ENCODE results near the gene MAK.
"Not testable (repeated sequence)": the region's sequence is repeated elsewhere in the genome, so short reads cannot be mapped to it uniquely, and the experiment has no call there.

MAK gene

DNA sequence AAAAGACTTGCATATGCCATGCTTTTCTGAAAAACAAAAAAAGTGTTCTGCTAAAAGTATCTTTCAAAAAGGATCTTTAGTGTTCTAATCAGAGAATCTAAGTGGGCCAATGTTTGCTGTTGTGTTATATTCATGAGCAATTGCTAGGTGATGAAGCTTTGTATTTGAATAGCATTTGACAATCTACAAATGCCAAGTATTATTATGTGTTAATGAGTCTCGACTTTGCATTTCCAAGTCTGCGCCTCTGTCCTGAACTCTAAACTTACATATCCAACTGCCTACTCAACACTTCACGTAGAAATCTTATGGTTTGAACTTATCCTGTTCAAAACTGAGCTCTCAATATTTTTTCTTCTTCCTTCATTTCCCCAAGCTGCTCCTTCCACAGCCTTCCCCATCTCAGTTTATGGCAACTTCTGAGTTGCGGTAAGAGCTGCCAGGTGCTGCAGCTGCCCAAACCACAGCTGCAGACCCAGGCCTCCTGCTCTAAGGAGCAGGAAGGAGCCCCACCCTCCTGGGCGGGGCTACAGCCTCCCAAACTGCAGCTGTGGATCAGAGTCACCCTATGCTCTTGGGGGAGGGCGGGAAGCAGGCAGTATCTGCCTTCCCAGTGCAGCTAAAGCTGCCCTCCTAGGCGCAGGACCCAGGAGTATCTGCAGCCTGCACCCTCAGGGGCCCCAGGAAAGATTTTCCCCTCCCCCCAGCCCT, 16.7 kb upstream of the MAK start:
- DNase-seq: no peak

DNA sequence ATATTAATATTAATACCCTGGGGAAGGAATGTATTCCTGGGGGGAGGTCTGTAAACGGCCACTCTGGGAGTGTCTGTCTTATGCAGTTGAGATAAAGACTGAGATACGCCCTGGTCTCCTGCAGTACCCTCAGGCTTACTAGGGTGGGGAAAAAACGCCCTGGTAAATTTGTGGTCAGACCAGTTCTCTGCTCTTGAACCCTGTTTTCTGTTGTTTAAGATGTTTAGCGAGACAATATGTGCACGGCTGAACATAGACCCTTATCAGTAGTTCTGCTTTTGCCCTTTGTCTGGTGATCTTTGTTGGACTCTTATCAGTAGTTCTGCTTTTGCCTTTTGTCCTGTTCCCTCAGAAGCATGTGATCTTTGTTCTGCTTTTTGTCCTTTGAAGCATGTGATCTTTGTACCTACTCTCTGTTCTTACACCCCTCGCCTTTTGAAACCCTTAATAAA, 15.5 kb upstream of the MAK start:
- not testable (repeated sequence) for DNase-seq

DNA sequence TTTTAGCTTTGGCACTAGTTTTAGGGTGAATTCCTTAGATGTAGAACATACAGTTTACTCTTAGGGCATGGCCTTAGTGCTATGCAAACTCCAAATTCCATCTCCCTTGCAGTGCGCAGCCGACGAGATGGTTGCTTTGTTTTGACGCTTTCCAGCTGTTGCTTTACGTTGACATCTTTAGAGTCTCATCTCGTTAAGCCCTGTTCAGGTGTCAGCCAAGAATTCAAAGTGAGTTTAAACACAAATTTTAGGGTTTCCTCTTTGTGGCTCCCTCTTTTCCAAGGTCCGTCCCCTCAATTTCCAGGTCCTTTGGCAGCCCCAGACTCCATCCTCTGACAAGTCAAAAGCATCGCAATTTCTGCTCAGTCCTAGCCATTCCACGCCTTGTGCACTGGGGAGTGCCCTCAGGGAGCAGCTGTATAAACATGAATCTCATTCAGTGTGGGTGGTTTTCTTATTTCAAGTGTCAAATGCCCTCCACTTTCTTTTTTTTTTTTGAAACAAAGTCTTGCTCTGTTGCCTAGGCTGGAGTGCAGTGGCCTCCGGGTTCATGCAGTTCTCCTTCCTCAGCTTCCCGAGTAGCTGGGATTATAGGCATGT, 14.1 kb upstream of the MAK start:
- no peak for DNase-seq

DNA sequence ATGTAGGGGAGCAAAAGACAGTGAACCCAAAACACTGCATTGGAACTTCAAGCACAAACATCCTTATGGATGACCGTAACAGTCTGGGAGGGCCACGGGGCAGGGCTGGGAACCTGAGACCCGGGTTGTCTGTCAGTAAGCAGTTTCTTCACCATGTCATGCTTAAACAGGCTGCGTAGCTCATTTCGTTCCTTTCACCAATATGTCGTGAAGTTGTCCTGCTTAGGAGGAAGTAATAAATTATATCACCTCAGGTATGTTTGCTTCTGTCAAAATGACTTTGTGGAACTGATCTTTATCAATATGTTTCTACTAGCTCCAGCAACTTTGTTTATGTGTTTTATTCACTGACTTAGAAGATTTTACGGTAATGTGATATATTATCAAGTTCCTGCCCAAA, 12.4 kb upstream of the MAK start:
- no peak for DNase-seq

DNA sequence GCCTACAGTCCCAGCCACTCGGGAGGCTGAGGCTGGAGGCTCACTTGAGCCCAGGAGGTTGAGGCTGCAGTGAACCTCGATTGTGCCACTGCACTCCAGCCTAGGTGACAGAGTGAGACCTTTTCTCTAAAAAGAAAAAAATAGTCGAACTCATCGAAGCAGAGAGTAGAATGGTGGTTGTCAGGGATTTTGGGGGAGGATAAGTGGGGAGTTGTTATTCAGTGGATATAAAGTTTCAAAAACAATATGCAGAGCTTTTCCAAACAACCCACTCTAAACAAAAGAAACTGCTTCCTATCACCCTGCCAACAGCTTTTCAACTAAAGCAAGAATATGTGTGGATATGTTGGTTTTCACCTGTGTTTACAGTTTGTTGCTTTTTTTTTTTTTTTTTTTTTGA, 11.6 kb upstream of the MAK start:
- DNase-seq: no peak

DNA sequence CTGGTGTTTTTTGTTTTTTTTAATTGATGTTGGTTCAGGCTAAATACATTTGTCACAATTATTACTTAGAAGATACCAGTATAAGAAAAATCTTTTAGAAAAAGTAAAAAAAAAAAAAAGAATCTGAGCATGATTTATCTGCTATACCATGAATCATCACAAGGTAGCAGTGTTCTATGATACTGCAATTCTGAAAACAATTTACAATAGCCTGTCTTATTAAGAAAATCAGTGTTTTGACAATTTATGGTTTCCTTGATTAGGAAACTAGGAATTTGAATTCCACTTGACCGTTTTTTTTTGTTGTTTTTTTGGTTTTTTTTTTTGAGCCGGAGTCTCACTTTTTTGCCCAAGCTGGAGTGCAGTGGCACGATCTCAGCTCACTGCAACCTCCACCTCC, 9.3 kb upstream of the MAK start:
- DNase-seq: no peak

DNA sequence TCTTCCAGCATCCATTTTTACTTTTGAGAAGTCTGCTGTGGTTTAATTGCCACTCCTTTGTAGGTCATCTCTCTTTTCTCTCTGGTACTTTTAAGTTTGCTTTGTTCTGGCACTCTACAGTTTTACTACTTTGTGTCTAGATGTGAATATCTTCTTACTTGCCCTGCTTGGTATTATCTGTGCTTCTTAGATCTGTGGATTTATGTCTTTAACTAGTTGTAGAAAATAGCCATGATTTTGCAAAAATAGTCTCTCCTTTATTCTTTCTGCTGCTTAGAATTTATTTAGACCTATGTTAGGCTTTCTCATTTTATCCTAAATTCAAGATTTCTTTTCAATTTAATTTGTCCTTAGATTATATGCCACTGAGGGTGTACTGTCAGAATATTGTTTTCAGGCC, 5.2 kb upstream of the MAK start:
- no peak for DNase-seq

DNA sequence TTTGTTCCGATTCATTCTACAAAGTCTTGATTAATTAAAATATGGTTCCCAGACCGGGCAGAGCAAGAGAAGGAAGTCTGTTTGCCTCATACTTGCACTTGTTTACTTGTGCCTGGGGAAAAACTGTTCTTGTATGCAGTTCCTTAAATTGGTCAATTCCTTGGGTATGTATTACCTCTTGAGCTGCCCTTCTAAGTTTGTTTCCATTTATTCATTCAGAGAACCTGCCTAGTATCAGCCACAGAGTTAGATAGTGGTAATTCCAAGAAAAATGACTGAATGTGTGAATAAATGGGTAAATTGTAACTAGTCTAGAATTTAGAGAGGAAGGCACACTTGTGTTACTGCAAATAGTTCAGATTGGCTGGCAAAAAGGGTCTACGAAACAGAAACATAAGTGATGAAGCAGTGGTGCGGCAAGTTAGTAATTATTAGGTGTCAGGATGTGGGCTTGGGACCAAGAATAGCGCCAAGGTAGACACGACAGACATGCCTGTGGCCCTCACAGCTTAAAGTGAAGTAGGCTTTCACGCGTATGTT, 525 bp upstream of the MAK start:
- DNase-seq: no peak

DNA sequence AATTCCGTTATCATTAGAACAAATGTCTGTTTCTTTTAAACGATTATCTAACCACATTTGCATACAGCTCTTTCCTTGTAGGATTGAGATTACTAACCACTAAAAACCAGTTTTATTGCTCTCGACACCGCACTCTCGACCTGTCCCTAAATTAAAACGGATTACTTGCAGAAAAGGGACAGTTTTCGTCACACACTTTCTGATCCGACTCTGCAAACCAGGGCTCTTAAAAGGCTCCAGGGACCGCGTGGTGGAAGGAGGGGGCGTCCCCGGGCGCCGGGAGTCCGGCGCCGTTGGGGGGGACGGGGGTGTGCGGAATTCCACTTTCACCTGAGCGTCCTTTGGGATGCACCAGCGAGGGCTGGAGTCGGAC, 731 bp downstream of the MAK start:
- DNase-seq: peak in 2 of 51 donors; percentile 13 to 29

DNA sequence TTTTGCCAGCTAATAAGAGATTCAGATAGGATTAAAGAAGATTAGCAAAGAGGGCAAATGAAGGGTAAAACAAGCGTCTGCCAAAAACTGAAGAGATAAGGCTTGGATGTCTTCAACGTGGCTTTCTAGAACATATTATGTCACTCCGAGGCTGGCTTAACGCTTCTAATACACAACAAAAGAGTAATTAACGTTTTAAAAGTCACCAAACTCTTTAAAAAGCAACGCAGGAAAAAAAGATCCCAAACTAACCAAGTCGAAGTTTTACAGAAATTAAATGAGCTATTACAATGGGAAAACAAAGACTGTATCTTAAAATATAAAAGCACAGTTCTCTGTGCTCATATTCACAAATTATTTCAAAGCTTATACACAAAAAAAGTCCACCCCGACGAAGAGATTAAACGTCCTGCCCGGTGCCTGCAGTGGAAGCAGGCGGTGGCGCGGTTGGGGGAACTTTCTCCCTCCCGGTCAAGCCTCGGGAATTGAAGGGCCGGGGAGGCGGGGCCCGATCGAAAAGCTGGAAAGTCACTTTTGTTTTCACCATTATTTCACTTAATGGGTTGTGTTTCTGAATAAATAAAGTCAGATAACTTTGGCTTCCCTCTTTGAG, 1.2 kb downstream of the MAK start:
- DNase-seq: peak in 10 of 51 donors; percentile 0 to 6 (median 3)

DNA sequence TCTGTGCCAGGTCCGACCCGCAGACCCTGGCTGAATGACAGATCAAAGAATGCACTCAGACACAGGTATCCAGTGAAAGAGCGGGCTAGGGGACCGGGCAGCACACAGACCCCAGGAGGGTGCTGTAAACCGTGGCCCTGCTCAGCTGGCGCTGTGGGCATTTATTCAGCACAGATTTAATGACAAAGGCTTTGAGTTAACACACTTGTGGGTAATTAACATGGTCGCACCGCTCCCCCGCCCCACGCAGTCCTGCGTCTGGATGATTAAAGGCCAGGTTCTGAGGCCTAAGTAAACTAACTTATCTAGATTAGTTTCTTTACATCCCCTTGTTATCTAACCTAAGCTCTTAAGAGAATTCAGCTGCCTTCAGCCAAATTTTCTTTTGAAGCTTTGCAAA, 3.5 kb downstream of the MAK start:
- no peak for DNase-seq

DNA sequence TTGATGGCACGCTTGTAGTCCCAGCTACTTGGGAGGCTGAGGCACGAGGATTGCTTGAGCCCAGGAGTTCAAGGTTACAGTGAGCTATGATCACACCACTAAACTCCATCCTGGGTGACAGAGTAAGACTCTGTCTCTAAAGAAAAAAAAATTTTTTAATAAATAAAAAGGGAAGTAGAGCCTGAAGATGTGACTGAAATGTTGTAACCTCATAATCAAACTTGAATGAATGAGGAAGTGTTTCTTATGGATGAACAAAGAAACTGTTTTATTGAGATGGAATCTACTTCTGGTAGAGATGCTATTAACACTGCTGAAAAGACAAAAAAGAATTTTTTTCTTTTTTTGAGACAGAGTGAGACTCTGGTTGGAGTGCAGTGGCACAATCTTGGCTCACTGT, 6.7 kb downstream of the MAK start:
- no peak for DNase-seq

DNA sequence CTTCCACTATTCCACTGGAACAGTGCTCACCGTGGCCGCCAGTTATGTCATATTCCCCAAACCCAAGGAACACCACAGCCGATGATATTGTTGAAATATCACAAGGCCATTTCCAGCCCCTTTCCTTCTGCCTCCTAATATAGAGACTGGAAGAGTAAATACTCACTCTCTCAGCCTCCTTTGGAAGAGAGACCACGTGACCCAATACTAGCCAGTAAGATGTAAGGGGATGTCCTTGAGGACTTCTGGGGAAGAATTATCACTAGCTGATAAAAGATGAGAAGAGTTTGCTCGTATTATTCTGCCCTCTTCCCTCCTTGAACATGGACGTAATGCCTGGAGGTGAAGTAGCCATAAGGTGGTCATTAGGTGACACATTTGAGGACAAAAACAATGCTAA, 13.5 kb downstream of the MAK start:
- no peak for DNase-seq

DNA sequence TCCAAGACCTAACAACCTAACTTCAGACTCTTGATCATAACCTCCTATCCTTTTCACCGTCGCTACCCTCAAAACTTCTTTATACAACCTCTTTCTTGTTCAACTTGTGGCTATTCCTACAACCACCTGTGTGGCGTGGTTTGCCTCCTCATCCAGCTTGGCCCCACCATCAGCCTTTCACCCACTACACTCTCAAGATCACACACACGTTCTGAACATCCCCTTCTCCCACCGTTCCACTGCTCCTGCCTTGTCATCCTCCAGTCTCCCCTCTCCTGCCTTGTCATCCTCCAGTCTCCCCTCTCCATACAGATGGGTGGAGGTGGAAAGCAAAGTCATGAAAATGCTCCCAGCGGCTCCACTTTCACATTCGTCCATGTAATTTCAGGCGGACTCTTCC, 14.0 kb downstream of the MAK start:
- DNase-seq: no peak

DNA sequence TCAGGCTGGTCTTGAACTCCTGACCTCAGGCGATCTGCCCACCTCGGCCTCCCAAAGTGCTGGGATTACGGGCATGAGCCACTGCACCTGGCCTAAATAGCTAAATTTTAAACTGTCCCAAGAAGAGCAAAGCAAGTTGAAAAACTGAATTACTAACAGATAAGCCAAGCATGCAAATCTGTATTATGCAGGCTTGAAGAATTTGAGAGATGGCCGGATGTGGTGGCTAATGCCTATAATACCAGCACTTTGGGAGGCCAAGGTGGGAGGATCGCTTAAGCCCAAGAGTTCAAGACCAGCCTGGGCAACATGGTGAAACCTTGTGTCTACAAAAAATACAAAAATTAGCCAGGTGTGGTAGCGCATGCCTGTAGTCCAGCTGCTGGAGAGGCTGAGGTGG, 24.2 kb downstream of the MAK start:
- DNase-seq: not testable (repeated sequence)

DNA sequence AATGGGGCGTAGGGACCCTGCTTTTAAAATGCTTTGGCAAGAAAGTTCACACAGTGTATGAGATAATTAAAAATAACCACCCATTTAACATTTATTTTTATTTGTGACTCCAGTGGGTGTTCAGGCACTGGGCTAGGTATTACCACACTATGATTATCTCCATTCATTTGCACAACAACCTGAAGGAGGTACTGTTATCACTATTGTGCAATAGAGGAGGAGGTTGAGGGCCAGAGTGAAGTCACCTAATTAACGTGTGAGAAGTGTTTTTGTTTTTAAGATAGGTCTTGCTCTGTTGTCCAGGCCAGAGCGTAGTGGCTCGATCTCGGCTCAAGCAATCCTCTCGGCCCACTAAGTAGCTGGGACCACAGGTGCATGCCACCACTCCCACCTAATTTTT, 29.2 kb downstream of the MAK start:
- no peak for DNase-seq

DNA sequence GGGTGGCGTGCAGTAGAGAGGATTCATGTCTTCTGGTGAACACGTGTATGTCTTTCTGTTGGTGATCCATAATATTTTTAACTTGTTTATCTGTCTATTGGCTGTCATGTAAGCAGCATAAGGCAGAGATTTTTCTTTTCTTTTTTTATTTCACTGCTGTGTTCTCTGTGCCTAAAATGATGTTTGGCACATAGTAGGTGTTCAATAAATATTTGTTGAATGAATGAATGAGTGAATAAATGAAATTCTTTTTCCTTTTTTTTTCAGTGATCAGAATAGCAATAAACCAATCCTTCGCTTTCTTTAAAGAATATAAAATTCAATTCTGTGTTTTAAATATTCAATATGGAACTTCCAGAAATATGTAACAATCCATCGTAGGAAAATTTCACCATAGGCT, 30.0 kb downstream of the MAK start:
- DNase-seq: no peak

DNA sequence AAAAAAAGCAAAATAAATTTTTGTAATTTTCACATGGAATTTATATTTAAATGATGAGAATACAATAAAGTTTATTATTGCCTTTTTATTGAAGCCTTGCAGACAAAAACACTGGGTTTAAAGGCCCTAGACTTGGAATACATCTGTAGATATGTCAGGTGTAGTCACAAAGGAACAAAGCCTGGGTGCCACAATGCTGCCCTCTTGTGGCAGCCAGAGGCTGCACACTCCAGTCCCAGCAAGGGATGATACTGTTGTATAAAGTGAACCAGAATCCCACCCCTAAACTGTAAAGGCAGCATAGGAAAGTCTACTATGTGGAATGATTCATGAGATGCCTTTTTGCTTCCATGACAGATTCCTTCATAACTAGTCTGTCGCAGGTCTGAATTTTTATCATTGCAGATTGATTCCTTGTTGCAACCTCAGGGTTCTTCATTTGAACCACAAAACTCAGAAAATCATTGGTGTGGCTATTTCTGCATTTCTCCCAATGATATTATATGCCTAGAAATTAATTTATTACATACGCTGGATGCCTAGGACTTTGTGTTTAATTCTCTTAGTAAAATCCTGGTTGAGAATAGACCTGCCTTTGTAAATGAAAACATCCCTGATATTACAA, 37.0 kb downstream of the MAK start:
- peak in 36 of 51 donors; percentile 1 to 68 (median 30) for DNase-seq

DNA sequence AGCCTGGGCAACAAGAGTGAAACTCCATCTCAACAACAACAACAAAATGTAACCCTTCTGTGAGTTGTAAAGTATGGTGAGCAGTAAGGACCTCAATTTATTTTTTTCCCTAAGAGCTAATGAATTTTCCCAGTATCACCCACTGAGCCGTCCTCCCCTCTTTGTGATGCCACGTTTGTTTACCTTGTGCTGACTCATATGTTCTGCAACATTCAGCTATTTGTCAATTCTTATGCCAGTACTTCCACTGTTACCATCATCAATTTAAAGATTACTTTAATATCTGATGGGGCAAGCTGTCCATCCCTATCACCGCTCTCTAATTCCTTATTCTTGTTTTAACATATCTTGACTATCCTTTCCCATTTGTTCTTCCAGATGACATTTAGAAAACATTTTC, 37.5 kb downstream of the MAK start:
- no peak for DNase-seq

DNA sequence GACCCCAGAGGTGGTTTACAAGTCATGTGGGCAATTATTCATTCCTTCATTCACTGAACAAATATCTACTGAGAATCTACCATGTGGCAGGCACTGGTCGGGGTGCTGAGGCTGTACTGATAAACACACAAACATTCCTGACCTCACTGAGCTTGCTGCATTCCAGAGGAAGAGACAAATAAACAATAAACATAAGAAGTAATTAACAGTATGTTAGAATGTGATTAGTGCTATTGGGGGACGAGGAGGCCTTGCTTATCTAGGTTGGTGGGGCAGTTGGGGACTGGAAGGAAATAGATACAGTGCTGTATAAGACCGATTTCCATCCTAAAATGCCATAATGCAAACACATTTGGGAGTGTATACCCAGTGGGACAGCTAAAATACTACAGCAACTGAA, 44.1 kb downstream of the MAK start:
- no peak for DNase-seq

DNA sequence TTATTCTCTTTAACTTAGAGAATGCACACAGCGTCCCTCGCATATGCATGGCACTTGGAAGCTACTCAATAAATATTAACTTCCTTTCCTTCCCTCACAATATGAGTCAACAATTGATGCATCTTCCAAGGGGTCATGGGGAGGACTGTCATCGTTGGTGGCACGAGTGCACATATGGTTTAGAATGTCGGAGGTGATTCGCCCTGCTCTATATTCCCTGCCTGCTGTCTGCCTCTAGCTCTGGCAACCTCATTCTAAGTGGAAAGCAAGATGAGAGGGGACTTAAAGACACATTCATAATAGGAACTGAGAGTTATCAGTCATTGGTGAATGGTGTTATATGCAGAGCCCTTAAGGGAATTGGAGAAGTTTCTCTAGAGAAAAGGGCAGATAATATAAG, 44.6 kb downstream of the MAK start:
- no peak for DNase-seq

DNA sequence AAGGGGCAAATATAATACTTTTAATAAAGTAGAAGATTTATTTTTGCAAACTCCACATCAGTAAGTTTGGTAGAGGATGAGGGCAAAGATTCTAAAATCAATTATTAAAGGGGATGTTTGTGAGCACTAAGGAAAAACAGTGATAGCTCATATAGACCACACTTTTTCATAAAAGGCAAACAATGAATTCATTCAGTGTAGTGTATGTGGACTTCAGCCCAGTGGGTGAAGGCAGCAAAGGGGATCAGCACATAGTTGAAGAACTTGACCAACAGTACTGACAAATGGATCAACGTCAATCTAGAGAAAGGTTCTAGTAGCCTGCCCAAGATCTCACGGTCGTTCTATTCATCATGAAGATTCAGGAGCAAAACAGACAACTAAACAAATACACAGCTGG, 45.3 kb downstream of the MAK start:
- DNase-seq: no peak

DNA sequence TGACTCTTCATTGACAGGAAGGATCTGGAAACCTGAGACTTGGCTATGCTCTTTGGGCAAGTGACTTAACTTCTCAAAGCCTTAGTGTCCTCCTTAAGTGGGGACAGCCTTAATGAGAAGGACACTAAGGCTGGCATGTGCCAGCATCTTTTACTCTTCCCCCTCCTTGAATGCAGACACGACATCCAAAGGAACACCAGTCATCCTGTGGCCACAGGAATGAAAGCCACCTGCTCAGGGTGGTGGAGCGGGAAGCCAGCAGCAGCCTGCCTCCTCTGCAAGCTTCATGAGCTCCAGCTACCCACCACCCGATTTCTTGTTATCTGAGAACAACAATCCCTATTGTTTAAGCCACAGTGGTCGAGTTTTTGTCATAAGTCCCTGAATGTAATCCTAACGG, 46.2 kb downstream of the MAK start:
- no peak for DNase-seq
